GM21528 (cell line): ENCODE measurements around the gene MTHFD1L.

Source experiments
- ATAC-seq: cut with Tn5 transposase; IDR thresholded peaks from one replicate; pipeline ENCODE4 v1.9.1; 2021; ENCODE audit warnings: mild to moderate bottlenecking, moderate library complexity; ENCODE audit not compliant: unreplicated experiment, low FRiP score

MTHFD1L gene

DNA sequence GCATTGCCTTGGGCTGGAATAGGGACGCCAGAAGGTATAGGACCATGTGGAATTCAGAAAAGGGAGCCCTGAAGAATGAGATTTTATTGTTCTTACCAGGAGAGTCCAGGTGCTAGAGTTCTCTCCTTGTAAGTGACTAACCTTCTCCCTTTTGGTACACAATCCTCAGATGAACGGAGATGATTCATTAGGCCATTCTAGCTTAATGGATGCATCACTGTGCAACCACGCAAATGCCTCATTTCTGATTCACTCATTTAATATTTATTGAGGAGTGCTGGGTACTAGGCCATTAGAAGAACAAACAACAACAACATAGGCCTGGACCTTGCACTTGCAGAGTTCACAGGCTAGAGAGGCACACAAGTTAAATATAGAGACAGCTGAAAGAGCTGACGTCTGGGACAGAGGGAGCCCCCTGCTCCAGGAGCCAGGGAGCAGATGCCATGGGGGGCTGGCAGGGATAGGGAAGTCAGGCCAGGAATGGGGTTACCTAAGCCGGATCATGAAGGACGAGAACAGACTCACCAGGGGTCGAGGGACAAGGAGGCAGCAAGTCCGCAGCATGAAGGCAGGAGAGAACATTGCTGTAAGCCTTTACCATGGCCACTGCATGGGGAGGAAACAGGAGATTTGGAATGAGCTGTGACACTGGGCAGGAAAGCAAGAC lies 194.7 kb downstream of the MTHFD1L start:
- ATAC-seq, result no peak

DNA sequence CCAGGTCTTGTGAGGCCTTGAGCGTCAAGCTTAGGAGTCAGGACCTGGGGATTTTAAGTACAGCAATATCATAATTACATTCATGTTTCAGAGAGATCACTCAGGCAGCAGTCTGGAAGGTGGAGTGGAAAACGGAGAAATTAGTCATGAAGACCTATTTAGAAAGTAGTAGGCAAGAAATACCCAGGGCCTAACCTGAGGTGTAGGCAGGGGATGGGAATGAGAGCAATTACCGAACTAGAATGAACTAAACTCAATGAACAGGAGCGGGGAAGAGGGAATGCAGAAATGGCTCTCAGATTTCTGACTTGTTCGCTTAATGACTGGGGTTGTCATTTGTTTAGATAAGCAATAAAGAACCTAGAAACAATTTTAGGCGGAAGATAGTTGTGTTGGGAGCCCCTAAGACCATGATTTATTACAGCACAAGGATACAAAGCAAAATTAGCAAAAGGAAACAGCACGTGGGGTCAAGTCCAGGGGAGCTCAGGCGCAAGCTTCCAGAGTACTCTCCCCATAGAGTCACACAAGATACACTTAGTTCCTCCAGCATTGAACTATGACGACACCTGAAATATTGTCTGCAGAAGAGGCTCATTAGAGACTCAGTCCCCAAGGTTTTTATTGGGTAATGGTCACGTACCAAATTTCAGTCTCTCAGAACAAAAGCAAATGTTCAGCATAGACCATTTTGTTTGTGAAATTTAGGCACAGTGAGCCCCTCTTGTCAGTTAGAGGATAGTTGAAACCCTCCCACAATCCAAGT lies 195.4 kb downstream of the MTHFD1L start:
- no peak for ATAC-seq

DNA sequence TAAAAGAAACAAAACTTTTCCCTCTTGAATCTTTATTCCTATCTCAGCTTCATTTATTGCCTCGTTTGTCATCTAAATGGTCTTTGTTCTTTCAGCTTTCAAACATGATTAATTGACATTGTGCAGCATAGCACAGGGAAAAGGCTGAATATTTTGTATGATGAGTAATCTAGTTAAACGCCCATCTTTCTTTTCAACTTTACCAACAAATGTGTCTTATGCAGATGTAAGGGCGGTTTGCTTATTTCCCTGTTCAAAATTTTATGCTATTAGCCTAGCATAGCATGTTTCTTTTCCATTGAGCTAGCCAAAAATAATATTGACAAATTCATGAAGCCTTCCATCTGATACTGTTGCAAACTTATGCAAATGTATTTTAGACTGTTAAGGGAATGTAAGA lies 197.8 kb downstream of the MTHFD1L start:
- no peak for ATAC-seq

DNA sequence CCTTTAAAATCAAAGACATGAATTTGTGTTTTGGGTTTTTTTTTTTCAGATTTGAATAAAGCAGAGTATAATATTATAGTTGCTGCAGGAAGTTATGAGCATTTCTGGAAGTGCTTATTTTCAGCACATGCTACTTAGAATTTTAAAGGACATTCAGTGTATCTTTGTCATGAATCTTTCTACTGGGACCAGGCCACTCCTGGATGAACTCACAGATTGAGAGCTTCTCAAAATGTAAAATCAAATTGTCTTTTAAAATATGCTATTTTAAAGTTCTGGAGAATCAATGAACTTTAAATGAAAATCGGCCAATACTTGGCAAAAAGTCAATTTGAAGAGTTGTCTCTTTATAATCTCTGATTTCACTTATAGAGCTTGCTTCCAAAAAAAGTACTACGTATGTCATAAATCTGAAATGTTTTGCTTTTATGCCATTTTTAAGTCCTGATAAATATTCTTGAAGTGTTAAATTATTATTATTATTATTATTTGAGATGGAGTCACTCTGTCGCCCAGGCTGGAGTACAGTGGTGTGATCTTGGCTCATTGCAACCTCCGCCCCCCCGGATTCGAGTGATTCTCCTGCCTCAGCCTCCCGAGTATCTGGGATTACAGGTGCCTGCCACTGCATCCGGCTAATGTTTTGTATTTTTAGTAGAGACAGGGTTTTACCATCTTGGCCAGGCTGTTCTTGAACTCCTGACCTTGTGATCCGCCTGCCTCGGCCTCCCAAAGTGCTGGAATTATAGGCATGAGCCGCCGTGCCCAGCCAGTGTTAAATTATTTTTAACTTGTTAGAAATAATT lies 198.5 kb downstream of the MTHFD1L start:
- ATAC-seq, result no peak

DNA sequence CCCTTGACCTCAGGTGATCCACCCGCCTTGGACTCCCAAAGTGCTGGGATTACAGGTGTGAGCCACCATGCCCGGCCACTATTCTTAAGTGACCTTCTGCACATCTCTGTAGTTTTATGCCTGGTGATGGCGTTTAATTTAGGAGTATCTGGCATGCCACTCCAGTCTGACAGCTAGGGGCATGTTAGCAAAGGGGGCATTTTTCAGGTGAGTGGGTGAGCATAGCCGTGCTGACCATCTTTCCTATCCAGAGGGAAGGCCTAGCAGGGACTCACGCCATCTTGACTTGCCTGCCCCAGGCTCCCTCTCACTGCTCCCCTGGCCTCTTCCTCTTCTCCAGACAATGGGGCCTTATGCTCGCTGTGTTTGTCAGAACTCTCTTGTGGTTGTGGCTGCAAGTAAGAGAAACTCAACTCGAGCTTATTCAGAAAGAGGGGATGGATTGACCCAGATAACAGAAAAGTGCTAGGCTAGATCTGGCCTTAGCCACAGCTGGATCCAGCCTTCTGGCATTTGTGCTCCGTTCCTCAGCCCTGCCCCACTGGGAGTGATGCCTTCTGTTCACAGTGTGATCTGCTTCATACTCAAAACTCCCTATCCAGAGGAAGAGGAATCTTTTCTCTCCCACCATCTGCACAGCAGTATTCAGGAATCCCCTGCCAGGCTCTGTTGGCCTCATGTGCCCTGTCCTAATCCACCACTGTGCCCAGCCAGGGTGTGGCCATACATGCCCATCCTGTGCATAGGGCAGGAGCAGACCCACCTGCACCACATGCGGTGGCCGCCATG lies 199.7 kb downstream of the MTHFD1L start:
- no peak for ATAC-seq

DNA sequence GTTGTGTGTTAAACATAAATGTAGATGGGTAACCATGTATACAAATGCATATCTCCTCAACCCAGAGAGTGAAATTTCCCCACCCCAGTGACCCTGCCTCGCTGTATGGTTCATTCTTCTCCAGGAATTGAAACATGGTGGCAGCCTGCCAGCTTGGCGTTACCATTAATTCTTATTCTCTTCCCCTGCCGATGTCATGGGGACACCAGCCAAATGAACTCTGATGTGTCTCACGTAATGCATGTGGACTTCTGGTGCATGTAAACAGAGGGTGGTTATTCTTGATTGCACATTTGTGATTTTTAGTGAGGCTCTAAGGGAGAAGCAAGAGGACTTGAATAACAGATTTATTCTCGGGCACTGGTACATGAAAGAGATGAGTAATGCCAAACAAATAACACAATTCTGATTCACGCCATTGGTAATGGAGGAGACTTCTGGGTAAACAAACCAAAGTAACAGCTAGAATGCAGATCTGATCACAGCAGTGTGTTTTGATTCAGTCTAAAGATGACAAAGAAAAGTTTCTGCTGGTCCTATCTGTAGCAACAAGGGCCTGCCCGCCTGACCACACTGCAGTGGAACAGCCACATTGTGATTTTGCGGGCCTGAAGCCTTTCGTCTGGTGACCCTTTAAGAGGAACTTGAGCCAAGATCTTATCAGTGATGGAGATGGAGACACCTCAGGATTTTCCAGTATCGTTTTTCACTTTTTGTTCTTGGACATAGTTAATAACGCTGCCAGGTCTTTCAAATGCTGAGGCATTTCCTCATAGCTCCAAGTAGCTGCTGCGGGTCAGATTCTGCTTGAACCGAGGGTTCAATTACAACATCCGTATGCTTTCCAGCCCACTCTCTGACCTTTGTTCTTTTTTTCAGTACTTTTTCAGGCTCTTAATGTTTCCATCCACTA lies 202.4 kb downstream of the MTHFD1L start:
- ATAC-seq, result no peak

DNA sequence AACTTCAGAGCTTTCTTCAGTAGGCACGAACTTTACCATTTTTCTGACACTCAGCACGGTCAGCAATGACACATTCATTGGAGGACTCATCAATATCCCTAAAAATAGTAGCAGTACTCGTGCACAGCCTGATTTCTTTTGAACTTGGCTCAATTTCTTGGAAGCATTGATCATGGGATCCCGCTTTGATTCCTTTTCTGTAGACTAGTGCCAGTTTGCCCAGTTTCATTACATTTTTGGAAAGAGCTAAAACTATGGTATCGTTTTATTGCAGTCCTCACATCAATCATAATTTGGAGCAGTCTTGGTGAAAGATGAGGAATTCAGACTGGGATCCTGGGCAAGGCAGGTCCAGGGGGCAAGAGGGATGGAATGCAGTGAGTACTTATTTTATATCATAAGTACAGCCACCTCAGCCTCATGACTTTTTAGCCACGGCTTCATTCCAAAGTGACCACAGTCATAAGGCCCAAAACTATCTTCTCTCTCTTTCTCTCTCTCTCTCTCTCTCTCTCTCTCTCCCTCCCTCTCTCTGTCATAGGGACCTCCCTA lies 203.3 kb downstream of the MTHFD1L start:
- ATAC-seq, result no peak

DNA sequence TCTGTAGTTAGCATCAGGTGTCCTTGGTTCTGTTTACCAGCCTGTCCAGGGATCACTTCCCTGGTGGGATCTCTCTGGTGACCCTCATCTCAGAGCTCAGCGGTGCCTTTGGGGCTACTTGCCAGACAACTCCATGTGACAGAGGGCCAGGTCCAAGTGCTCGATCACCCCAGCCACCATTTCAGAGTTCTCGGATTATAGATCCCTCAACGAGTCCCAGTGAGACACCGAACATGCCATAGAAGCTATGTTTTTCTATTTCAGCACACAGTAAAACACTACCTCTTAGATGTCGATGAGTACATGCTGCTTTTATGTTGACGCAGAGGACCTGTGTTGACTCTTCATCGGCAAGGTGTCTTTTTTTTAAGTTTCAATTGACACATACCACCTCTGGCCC lies 204.1 kb downstream of the MTHFD1L start:
- ATAC-seq, result no peak

DNA sequence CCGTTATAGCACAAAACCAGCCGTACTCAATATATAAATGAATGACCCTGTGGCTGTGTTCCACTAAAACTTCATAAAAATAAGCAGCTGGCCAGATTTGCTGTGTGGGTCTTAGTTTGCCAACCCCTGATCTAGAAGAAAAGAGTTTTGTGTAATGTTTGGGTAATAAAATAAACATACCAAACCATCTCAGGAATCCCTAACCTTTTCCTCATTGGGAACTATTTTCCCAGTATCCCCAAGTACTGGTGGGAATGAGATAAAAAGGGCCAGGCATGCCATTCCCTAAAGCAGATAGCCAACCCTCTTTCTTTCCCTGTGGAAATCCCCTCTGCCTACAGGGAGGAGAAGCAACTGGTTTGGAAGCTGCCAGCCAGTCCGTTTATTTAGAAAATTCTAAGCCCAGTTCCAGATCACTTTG lies 205.1 kb downstream of the MTHFD1L start:
- ATAC-seq, result no peak

DNA sequence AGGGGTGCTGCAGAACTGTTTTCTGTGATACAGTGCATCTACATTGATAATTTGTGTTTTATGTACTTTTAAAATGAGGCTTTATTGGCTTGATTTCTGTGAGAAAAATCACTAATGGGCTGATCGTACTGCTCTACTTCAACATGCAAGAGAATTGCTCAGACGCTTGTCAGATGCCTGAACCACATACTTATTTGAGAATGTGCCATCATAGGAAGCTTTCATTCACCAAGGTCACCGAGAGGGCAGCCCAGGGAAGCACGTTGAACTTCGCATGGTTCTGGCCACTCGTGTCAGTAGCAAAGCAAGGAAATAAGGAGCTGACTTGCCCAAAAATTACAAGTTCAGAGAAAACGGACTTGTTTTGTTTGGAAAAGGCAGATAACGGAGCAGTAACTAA lies 205.8 kb downstream of the MTHFD1L start:
- no peak for ATAC-seq

DNA sequence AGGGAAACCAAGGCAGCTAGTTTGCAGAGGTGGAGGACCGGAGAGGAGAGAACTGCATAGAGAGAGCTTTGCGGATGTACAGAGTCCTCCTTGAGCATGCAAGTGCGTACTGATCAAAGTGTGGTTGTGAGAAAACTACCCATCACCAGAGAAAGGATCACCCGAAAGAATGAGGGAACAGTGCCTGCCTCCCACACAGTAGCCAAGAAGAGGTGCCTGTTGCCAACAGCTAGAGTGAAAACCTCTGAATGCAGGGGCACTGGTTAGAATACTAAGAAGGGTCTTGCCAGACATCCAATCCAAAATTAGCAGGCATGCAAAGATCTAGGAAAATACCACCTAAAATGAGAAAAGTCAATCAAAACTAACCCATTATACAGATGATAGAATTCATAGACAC lies 207.6 kb downstream of the MTHFD1L start:
- ATAC-seq, result no peak

DNA sequence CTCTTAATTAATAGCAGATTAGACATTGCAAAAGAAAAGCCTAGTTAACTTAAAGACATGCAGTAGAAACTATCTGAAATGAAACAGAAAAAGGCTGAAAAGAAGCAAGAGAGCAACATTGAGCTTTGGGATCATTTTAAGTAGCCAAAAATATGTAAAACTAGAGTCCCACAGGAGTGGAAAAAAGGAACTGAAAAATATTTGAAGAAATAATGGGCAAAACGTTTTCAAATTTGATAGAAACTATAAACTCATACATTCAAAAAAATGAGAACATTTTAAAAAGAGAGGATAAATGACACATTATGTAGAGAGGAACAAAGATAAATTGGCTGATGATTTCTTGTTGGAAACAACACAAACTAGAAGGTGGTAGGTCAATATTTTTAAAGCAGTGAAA lies 208.2 kb downstream of the MTHFD1L start:
- ATAC-seq, result no peak

DNA sequence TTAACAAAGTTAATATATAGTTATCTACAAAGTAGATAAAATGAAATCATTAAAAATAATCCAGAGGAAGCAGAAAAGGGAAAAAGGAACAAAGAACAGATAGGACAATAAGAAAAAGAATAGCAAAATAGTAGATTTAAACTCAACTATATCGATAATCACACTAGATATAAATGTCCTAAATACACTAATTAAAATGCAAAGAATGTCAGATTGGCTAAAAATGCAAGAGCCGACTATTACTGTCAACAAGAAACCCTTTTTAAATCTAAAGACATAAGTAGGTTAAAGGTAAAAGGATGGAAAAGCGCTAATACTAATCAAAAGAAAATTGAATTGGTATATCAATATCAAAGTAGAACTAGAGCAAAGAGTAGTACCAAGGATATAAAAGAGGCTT lies 209.5 kb downstream of the MTHFD1L start:
- no peak for ATAC-seq

DNA sequence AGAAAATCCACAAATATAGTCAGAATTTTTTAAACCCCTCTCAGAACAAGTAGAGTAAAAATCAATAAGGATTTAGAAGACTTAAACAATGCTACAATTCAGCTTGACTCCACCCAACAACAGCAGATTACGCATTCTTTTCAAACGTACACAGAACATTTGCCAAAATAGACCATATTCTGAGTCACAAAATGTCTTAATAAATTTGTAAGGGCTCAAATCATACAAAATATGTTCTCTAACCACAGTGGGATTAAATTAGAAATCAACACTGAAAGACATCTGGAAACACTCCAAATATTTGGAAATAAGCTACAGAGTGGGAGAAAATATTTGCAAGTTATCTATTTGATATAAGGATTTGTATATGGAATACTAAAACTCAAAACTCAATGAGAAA lies 210.0 kb downstream of the MTHFD1L start:
- ATAC-seq, result no peak

DNA sequence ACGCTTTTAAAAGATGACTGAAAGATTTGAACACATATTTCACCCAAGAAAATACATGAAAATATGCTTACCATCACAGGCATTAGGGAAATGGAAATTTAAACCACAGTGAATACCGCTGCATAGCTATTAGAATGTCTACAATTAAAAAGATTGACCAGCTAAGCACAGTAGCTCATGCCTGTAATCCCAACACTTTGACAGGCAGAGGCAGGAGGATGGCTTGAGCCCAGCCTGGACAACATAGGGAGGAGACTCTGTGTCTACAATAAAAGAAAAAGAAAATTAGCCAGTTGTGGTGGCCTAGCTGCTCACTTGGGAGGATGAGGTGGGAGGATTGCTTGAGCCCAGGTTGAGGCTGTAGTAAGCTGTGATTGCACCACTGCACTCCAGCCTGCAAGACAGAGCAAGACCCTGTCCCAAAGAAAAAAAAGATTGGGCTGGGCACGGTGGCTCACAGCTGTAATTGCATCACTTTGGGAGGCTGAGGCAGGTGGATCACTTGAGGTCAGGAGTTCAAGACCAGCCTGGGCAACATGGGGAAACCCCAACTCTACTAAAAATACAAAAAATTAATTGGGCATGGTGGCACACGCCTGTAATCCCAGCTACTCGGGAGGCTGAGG lies 210.5 kb downstream of the MTHFD1L start:
- no peak for ATAC-seq

DNA sequence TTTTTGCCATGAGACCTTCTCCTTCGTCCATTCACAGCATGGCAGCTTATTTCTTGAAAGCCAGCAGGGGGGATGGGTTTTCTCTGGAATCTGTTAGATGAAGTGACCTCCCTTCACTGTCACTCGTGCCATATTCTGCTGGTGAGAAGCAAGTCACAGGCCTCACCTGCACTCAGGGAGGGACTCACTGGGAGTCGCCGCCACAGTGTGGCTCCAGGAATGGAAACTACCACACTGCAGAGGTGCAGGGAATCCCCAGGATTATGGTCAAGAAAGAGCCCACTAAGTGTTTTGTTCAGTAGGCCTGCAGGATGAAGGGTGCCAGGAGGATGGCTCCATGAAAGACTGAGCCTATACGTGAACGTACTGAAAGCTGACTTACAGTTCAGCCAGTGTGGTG lies 213.2 kb downstream of the MTHFD1L start:
- no peak for ATAC-seq

DNA sequence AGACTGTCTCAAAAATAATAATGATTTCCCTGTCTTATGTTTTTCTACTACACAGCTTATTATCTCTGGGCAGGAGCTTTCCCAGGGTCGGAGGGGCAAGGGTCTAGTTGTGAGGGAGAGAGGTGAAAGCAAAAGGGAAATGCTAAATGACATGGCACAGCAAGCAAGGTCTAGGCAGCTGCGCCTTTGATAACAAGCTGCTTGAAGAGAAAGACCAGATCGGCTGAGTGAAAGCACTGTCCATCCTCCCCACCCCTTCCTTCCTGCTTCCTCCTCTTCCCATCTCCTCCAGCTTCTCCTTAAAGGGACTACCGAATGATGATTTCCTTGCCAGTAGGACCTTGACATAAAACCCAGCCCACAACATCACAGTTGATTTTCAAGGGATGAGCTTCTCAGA lies 216.2 kb downstream of the MTHFD1L start:
- ATAC-seq, result no peak

DNA sequence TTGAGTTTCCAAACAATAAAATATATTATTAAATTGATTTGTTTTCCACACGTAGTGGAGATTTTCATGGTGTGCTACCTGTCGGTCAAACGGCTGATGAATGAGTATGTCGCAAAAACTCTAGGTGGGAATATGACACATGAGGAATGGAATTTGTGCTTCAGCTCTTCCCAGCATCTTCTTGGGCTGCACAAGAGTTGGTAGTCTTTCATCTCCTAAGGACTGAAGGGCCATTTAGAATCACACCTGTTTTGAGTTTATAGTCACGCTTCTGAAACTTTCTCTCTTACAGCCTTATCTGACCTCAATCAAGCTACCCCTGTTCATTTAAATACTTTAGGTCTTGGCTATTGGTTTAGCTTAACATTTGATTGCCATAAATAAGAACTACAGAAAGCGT lies 216.6 kb downstream of the MTHFD1L start:
- no peak for ATAC-seq

DNA sequence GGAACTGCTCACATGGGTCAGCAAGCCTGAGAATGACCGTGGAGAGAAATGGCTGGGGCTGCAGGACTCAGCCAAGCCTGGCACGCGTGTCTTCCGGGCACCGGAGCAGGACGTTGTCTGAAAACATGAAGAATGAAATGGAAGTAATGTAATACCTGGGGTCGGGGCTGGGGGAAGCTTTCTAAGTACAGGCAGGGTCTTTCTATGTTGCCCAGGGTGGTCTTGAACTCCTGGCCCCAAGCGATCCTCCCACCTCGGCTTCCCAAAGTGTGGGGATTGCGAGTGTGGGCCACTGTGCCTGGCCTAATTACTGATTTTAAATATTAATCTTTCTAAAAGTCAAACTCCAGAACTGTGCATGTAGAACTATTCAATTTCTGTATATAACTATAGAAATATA lies 218.8 kb downstream of the MTHFD1L start:
- no peak for ATAC-seq
